H9 (cell line): Measurements from ENCODE around the gene TBRG1. TPM values are rescaled to one million over a fixed set of nuclear protein-coding genes. Genes with fewer than 3 reads are reported as not detected.

Source experiments
- DNase-seq: peaks from one replicate; pipeline ENCODE4 v3.0.0-alpha.2; 2017
- H2AFZ ChIP-seq: one replicate; pipeline ENCODE4 v1.6.1; 2013; ENCODE audit warnings: mild to moderate bottlenecking, low read length, control low read depth, moderate library complexity
- H2AK5ac ChIP-seq: 2 replicates; pipeline ENCODE4 v1.6.1; 2013; ENCODE audit warnings: low read length, control low read depth, mixed read lengths; ENCODE audit not compliant: insufficient read length
- H2BK120ac ChIP-seq: one replicate; pipeline ENCODE4 v1.6.1; 2013; ENCODE audit warnings: low read depth, mild to moderate bottlenecking, low read length, control low read depth, inconsistent platforms; ENCODE audit not compliant: poor library complexity, severe bottlenecking
- H2BK12ac ChIP-seq: 2 replicates; pipeline ENCODE4 v1.6.1; 2013; ENCODE audit warnings: low read length, control low read depth, mixed read lengths, low read depth; ENCODE audit not compliant: insufficient read length
- H2BK15ac ChIP-seq: 2 replicates; pipeline ENCODE4 v1.6.1; 2013; ENCODE audit warnings: low read depth, low read length, control low read depth
- H2BK20ac ChIP-seq: one replicate; pipeline ENCODE4 v1.6.1; 2013; ENCODE audit warnings: low read depth, mild to moderate bottlenecking, low read length, control low read depth, inconsistent platforms; ENCODE audit not compliant: poor library complexity, severe bottlenecking
- H2BK5ac ChIP-seq: 2 replicates; pipeline ENCODE4 v1.6.1; 2013; ENCODE audit warnings: low read length, control low read depth, mixed read lengths; ENCODE audit not compliant: insufficient read length
- H3K14ac ChIP-seq: 2 replicates; pipeline ENCODE4 v1.6.1; 2013; ENCODE audit warnings: low read length, control low read depth; ENCODE audit not compliant: insufficient read depth
- H3K18ac ChIP-seq: 2 replicates; pipeline ENCODE4 v1.6.1; 2013; ENCODE audit warnings: low read depth, mild to moderate bottlenecking, mixed read lengths, low read length, control low read depth; ENCODE audit not compliant: insufficient read length
- H3K23ac ChIP-seq: 2 replicates; pipeline ENCODE4 v1.6.1; 2013; ENCODE audit warnings: low read length, control low read depth, mixed read lengths, low read depth; ENCODE audit not compliant: insufficient read length
- H3K23me2 ChIP-seq: 2 replicates; pipeline ENCODE4 v1.6.1; 2013; ENCODE audit warnings: low read depth, mild to moderate bottlenecking, mixed read lengths, low read length, control low read depth; ENCODE audit not compliant: insufficient read length, poor library complexity, severe bottlenecking
- H3K27ac ChIP-seq: 2 replicates; pipeline ENCODE4 v1.5.1; 2013; ENCODE audit warnings: low read length, control low read depth, mixed read lengths, low read depth; ENCODE audit not compliant: insufficient read length
- H3K27me3 ChIP-seq: 2 replicates; pipeline ENCODE4 v1.6.1; 2013; ENCODE audit warnings: low read length, control low read depth, inconsistent platforms; ENCODE audit not compliant: insufficient read depth
- H3K4ac ChIP-seq: 2 replicates; pipeline ENCODE4 v1.6.1; 2013; ENCODE audit warnings: low read depth, mild to moderate bottlenecking, control low read depth, inconsistent platforms, low read length, moderate library complexity
- H3K4me1 ChIP-seq: 2 replicates; pipeline ENCODE4 v1.6.1; 2013; ENCODE audit warnings: low read length, control low read depth, inconsistent platforms; ENCODE audit not compliant: insufficient read depth
- H3K4me2 ChIP-seq: 2 replicates; pipeline ENCODE4 v1.6.1; 2013; ENCODE audit warnings: low read length, control low read depth, mixed read lengths; ENCODE audit not compliant: insufficient read length, insufficient read depth
- H3K56ac ChIP-seq: 2 replicates; pipeline ENCODE4 v1.6.1; 2013; ENCODE audit warnings: low read depth, mild to moderate bottlenecking, mixed read lengths, low read length, control low read depth; ENCODE audit not compliant: insufficient read length
- H3K79me1 ChIP-seq: 2 replicates; pipeline ENCODE4 v1.6.1; 2013; ENCODE audit warnings: low read depth, mild to moderate bottlenecking, moderate library complexity, low read length, control low read depth, inconsistent platforms; ENCODE audit not compliant: insufficient read depth, poor library complexity, severe bottlenecking
- H3K79me2 ChIP-seq: 2 replicates; pipeline ENCODE4 v1.6.1; 2013; ENCODE audit warnings: low read length, control low read depth, inconsistent platforms; ENCODE audit not compliant: insufficient read depth
- H3K9ac ChIP-seq: 2 replicates; pipeline ENCODE4 v1.6.1; 2013; ENCODE audit warnings: low read length, control low read depth, mixed read lengths; ENCODE audit not compliant: insufficient read length; ENCODE audit errors: extremely low read depth
- H3K9me3 ChIP-seq: one replicate; pipeline ENCODE4 v1.6.1; 2013; ENCODE audit warnings: low read depth, low read length, inconsistent platforms; ENCODE audit not compliant: control insufficient read depth
- H3T11ph ChIP-seq: one replicate; pipeline ENCODE4 v1.6.1; 2013; ENCODE audit warnings: mild to moderate bottlenecking, low read length, control low read depth, inconsistent platforms
- H4K20me1 ChIP-seq: one replicate; pipeline ENCODE4 v1.6.1; 2013; ENCODE audit not compliant: control insufficient read depth, insufficient read length, insufficient read depth
- H4K5ac ChIP-seq: 2 replicates; pipeline ENCODE4 v1.6.1; 2013; ENCODE audit warnings: low read depth, mild to moderate bottlenecking, mixed read lengths, low read length, control low read depth; ENCODE audit not compliant: insufficient read length
- H4K8ac ChIP-seq: replicated peaks from 2 replicates; pipeline ENCODE4 v1.6.1; 2013; ENCODE audit warnings: low read length, control low read depth, mixed read lengths, low read depth; ENCODE audit not compliant: insufficient read length
- H4K91ac ChIP-seq: 2 replicates; pipeline ENCODE4 v1.6.1; 2013; ENCODE audit warnings: low read depth, mild to moderate bottlenecking, moderate library complexity, mixed read lengths, low read length, control low read depth; ENCODE audit not compliant: insufficient read length
- H3K27ac Mint-ChIP-seq, 3 experiments: 2 replicates in 2 of 3; 3 replicates in 1 of 3; pipeline ENCODE4 v1.8.0; 2020 to 2021; ENCODE audit warnings: mixed read lengths in 3 of 3, mild to moderate bottlenecking in 1 of 3, moderate library complexity in 1 of 3
- H3K27me3 Mint-ChIP-seq: 2 replicates; pipeline ENCODE4 v1.8.0; 2021; ENCODE audit warnings: low read depth, mild to moderate bottlenecking, moderate library complexity, mixed read lengths
- H3K36me3 Mint-ChIP-seq, 3 experiments: 2 replicates in 2 of 3; 3 replicates in 1 of 3; pipeline ENCODE4 v1.8.0; 2020 to 2021; ENCODE audit warnings: low read depth in 3 of 3, mixed read lengths in 3 of 3; ENCODE audit not compliant: insufficient read depth in 1 of 3
- H3K4me1 Mint-ChIP-seq, 2 experiments: 2 replicates each; pipeline ENCODE4 v1.8.0; 2020; ENCODE audit warnings: mixed read lengths in 2 of 2
- H3K4me3 Mint-ChIP-seq, 2 experiments: 2 replicates in 1 of 2; 3 replicates in 1 of 2; pipeline ENCODE4 v1.8.0; 2020 to 2021; ENCODE audit warnings: mild to moderate bottlenecking in 2 of 2, mixed read lengths in 2 of 2, moderate library complexity in 1 of 2
- H3K9me3 Mint-ChIP-seq, 2 experiments: 2 replicates in 1 of 2; 3 replicates in 1 of 2; pipeline ENCODE4 v1.8.0; 2020; ENCODE audit warnings: mild to moderate bottlenecking in 2 of 2, mixed read lengths in 2 of 2, moderate library complexity in 1 of 2
- WGBS: extraction: QIAGEN DNeasy Blood & Tissue Kit; methylation state at CpG from one replicate; pipeline ENCODE4 v1.1.7; 2013; ENCODE audit warnings: missing lambda C conversion rate, low lambda C conversion rate, mixed read lengths; ENCODE audit not compliant: insufficient read length; ENCODE audit errors: extremely low coverage; 5-methylcytosine and 5-hydroxymethylcytosine counted together
- total RNA-seq: library from RNA; stranded (reverse); gene quantifications from 2 replicates; pipeline ENCODE4 v1.2.1, GENCODE V29; 2021
- TF ChIP-seq, protein P1 (sequence below): fragments of 200-600 bp; sonication (generic); conservative IDR thresholded peaks from 3 replicates; pipeline ENCODE4 v1.8.0; 2021; ENCODE audit warnings: antibody characterized with exemption, mild to moderate bottlenecking

The TBRG1 gene
- total RNA-seq, 1 experiment from 2014 or later, result 23.9 TPM

DNA sequence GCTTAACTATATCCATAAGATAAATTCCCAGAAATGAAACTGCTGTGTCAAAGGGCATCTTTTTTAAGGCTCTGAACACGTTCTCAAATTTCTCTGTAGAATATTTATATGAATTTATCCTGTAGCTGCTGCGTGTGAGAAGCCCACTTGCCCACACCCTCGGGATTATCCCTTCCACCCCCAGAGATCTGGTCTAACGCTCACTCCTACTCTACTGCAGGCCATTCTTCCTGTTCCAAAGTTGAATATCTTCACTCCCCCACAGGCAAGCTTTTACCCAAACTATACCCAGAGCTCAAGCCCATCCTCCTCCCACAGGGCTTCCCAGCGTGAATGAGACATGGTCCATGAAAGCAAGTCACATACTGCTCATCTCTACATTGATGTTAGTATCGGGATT lies 25.9 kb downstream of the TBRG1 start:
- H3K56ac ChIP-seq, result no peak overlapping the region
- no peak overlapping the region for H3K4ac ChIP-seq
- WGBS, result no CpG with 5 or more reads among the region's 6 CpGs
- H4K20me1 ChIP-seq, result no peaks in the 10 kb centered on the region
- TF ChIP-seq, protein P1, sequence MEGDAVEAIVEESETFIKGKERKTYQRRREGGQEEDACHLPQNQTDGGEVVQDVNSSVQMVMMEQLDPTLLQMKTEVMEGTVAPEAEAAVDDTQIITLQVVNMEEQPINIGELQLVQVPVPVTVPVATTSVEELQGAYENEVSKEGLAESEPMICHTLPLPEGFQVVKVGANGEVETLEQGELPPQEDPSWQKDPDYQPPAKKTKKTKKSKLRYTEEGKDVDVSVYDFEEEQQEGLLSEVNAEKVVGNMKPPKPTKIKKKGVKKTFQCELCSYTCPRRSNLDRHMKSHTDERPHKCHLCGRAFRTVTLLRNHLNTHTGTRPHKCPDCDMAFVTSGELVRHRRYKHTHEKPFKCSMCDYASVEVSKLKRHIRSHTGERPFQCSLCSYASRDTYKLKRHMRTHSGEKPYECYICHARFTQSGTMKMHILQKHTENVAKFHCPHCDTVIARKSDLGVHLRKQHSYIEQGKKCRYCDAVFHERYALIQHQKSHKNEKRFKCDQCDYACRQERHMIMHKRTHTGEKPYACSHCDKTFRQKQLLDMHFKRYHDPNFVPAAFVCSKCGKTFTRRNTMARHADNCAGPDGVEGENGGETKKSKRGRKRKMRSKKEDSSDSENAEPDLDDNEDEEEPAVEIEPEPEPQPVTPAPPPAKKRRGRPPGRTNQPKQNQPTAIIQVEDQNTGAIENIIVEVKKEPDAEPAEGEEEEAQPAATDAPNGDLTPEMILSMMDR, result no peak
- peaks cover 5% of the 10 kb centered on the region in 2 experiments for H3K4me1 Mint-ChIP-seq
- H2AFZ ChIP-seq, result no peak overlapping the region
- H3K27ac ChIP-seq, result no peak overlapping the region
- H2BK120ac ChIP-seq, result no peak overlapping the region
- H4K5ac ChIP-seq, result no peak overlapping the region
- H3K27me3 Mint-ChIP-seq, result peaks cover 2% of the 10 kb centered on the region
- no peaks in the 10 kb centered on the region for H3K36me3 Mint-ChIP-seq
- no peaks in the 10 kb centered on the region for H3K23me2 ChIP-seq
- no peak for DNase-seq
- no peaks in the 10 kb centered on the region for H3K9me3 ChIP-seq
- no peak overlapping the region for H3K18ac ChIP-seq
- H3K27ac Mint-ChIP-seq, result no peak overlapping the region
- H3K9ac ChIP-seq, result no peak overlapping the region
- H3T11ph ChIP-seq, result no peak overlapping the region
- H3K4me3 Mint-ChIP-seq, result no peak overlapping the region; a peak in 1 of 5 replicates
- no peak overlapping the region for H2BK20ac ChIP-seq
- H3K23ac ChIP-seq, result no peak overlapping the region
- H3K4me2 ChIP-seq, result no peak overlapping the region
- no peaks in the 10 kb centered on the region for H3K9me3 Mint-ChIP-seq
- no peak overlapping the region for H2BK5ac ChIP-seq
- no peaks in the 10 kb centered on the region for H3K4me1 ChIP-seq
- no peaks in the 10 kb centered on the region for H3K79me1 ChIP-seq
- H2BK15ac ChIP-seq, result no peak overlapping the region
- H3K79me2 ChIP-seq, result no peaks in the 10 kb centered on the region
- no peak overlapping the region for H3K14ac ChIP-seq
- no peak overlapping the region for H4K8ac ChIP-seq
- peaks cover 3% of the 10 kb centered on the region; the same call in 1 of the 2 replicates for H3K27me3 ChIP-seq
- no peak overlapping the region for H2AK5ac ChIP-seq
- no peak overlapping the region for H4K91ac ChIP-seq
- H2BK12ac ChIP-seq, result no peak overlapping the region
